GM18907 (cell line): ENCODE data around the gene MAD1L1.
"Not testable (repeated sequence)": the region's sequence is repeated elsewhere in the genome, so short reads cannot be mapped to it uniquely, and the experiment has no call there.

Experiments used
- ATAC-seq: cut with Tn5 transposase; IDR thresholded peaks from one replicate; pipeline ENCODE4 v1.9.1; 2021; ENCODE audit warnings: mild to moderate bottlenecking, moderate library complexity; ENCODE audit not compliant: unreplicated experiment

The MAD1L1 gene

GRCh38 chr7:2072798-2073197 lies 159.9 kb downstream of the MAD1L1 start:
- ATAC-seq: no peak

GRCh38 chr7:2072042-2072441 lies 160.7 kb downstream of the MAD1L1 start:
- peak; percentile 75 for ATAC-seq

- ATAC-seq: no peak
These were observed 161.5 kb downstream of the MAD1L1 start for GRCh38 chr7:2071133-2071832.

- no peak for ATAC-seq
These were observed 162.5 kb downstream of the MAD1L1 start for GRCh38 chr7:2070151-2070763.

GRCh38 chr7:2069472-2069860 lies 163.3 kb downstream of the MAD1L1 start:
- ATAC-seq: no peak

GRCh38 chr7:2068693-2069471 lies 163.9 kb downstream of the MAD1L1 start:
- ATAC-seq: no peak

- no peak for ATAC-seq
These were observed 166.4 kb downstream of the MAD1L1 start for GRCh38 chr7:2066251-2066919.

GRCh38 chr7:2065528-2065927 lies 167.2 kb downstream of the MAD1L1 start:
- no peak for ATAC-seq

GRCh38 chr7:2063563-2064260 lies 169.0 kb downstream of the MAD1L1 start:
- ATAC-seq: no peak

- no peak for ATAC-seq
These were observed 170.1 kb downstream of the MAD1L1 start for GRCh38 chr7:2062648-2063047.

- no peak for ATAC-seq
These were observed 172.0 kb downstream of the MAD1L1 start for GRCh38 chr7:2060701-2061100.

- ATAC-seq: no peak
These were observed 172.6 kb downstream of the MAD1L1 start for GRCh38 chr7:2059964-2060700.

- ATAC-seq: not testable (repeated sequence)
These were observed 174.5 kb downstream of the MAD1L1 start for GRCh38 chr7:2058246-2058645.

- no peak for ATAC-seq
These were observed 176.8 kb downstream of the MAD1L1 start for GRCh38 chr7:2055956-2056355.

GRCh38 chr7:2054927-2055326 lies 177.8 kb downstream of the MAD1L1 start:
- no peak for ATAC-seq

- ATAC-seq: no peak
These were observed 179.3 kb downstream of the MAD1L1 start for GRCh38 chr7:2053395-2053794.

- ATAC-seq: no peak
These were observed 180.1 kb downstream of the MAD1L1 start for GRCh38 chr7:2052657-2053048.

GRCh38 chr7:2051707-2052656 lies 180.8 kb downstream of the MAD1L1 start:
- ATAC-seq: no peak

GRCh38 chr7:2050511-2050866 lies 182.3 kb downstream of the MAD1L1 start:
- ATAC-seq: no peak
